NOMO-1 (cell line): ENCODE data around the gene LMAN1.

Source experiments
- DNase-seq, 2 experiments: peaks; one replicate each; lab custom pipeline; 2025; ENCODE audit not compliant: unreplicated experiment in 2 of 2; lab: John Stamatoyannopoulos, UW

Gene LMAN1

GRCh38 chr18:59372975-59373374, 13.9 kb upstream of the LMAN1 start:
- no peak for DNase-seq

DNA sequence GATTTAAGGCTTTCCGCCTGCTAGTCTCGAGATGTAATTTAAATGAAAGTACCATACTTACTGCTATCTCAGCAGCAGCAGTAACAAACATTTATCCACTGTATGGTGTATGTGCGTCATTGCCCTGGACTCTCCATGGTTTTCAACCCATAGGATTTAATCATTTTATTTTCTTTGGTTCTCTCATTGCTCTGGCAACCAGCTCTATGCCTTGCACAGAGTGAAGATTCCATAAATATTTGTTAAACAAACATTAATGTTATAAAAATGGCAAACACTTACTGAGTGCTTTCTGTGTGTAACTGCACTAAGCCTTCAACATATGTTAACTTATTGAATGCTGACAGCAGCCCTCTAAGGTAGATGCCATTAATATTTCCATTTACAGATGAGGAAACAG, 1.3 kb upstream of the LMAN1 start:
- no peak for DNase-seq

DNA sequence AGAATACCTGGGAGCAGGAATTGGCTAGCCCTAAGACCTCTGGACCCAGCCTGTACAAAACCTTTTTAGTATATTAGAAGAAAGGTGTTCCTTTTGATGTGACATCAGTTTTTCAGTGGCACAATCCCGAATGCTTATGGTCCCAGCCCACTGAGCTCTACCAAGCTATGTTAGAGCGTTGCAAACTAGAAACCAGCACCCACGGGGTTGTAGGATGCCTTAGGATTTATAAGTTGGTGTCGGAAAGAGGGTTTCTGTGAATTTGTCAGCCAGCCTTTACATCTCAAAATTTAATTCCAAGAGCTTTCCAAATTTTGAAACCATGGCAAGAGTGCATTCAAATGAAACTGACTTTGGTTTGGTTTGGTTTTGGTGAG, 499 bp upstream of the LMAN1 start:
- no peak for DNase-seq

DNA sequence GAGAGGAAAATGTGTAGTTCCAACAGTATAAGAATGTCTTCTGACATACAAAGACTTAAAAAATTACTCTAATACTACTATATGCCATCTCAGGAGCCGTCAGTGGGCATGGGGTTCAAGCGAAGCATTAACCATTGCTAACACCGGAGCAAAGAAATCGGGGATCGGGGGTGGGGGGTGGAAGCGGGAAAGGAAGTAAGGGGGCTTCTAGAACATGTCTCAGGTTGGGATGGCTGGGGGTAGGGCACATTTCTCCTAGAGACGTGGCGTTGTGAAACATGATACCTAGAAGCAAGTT, 702 bp downstream of the LMAN1 start:
- DNase-seq: no peak

- peak in 1 of 2 experiments; percentile 17 for DNase-seq
These were observed 1.1 kb downstream of the LMAN1 start for GRCh38 chr18:59357928-59358327.

GRCh38 chr18:59354731-59355130, 4.3 kb downstream of the LMAN1 start:
- DNase-seq: no peak

- no peak for DNase-seq
These were observed 5.9 kb downstream of the LMAN1 start for GRCh38 chr18:59353079-59353680.

GRCh38 chr18:59352250-59352855, 6.7 kb downstream of the LMAN1 start:
- no peak for DNase-seq

GRCh38 chr18:59345556-59345955, 13.5 kb downstream of the LMAN1 start:
- DNase-seq: no peak

DNA sequence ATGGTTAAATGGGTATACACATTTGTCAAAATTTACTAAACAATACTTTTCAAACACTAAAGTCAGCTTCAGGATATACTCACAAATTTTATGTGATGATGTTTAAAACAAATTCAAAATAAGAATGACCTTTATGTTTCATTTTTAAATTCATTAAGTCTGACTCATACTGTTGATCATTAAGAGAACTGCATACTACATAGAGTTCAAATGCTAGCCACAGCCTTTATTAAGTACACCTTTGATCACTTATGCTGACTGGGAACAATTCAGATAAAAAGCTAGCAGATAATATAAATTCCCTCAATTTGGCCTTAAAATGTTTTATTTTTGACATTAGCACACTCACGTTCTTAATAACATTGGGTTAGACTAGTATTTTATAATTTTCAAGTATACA, 14.1 kb downstream of the LMAN1 start:
- DNase-seq: no peak

DNA sequence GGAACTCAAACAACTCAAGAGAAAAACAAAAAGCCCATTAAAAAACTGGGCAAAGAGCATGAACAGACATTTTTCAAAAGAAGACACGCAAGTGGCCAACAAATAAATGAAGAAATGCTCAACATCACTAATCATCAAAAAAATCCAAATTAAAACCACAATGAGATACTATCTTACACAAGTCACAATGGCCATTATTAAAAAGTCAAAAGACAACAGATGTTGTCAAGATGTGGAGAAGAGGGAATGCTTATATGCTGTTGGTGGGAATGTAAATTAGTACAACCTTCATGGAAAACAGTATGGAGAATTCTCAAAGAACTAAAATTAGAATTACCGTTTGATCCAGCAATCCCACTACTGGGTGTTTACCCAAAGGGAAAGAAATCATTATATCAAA, 15.1 kb downstream of the LMAN1 start:
- DNase-seq: no peak

DNA sequence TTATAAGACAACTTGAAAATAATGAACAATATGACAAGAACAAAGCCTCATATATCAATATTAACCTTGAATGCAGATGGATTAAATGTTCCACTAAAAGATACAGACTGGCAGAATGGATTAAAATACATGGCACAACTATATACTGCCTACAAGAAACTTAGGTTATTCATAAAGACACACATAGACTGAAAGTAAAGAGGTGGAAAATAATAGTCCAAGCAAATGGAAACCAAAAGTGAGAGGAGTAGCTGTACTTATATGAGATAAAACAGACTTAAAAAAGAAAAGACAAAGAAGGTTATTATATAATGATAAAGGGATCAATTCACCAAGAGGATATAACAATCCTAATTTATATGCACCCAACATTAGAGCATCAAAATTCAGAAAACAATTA, 18.2 kb downstream of the LMAN1 start:
- no peak for DNase-seq

GRCh38 chr18:59340312-59340711, 18.8 kb downstream of the LMAN1 start:
- no peak for DNase-seq

DNA sequence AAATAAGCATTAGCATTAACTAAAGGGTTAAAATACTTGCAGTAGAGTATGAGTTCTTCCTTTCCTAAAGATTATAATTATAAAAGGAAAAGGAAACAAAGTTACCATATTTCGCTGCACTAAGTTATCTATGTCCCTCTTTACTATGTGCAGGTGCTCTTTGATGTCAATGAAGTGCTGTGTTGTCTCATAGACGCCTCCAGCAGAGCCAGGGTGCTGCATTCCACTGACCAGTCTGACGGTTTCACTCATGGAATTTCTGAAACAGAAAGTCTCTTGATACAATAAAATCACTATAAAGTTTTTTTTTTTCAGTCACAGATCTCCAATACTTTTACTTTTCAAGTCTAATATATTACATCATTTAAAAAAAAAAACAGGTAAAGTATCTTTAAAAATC, 26.1 kb downstream of the LMAN1 start:
- no peak for DNase-seq

DNA sequence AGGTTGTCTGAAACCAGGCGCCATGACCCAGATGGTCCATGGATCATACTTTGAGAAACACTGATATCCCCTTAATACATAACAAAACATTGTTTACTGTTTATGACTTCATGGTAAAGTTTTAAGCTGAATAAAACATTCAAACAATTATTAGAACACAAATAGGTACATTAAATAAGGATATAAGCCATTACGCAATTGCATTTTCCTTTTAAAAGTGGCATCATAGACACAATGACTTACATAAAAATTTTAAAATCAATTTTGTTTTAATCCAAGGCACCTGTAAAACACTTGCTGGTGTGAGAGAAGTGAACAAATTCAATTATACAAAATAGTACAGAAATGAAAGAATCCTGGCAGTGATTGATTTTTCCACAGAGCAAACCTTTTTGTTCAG, 30.4 kb downstream of the LMAN1 start:
- no peak for DNase-seq

DNA sequence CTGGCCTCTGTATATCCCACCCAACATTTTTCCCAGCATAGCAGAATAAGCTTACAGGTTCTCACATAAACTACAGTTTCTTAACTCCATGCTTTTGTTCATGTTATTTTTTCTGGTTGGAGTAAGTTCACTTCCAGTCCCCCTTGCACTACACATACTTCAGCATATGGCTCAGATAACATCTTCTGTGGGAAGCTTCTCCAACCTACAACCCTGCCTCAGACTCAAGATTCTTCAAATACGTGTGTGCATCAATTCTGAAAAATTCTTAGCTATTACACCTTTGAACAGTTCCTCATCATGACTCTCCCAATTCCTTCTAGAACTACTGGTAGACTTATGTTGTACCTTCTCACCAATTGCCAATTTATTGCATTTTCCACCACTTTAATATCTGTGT, 33.1 kb downstream of the LMAN1 start:
- DNase-seq: no peak

DNA sequence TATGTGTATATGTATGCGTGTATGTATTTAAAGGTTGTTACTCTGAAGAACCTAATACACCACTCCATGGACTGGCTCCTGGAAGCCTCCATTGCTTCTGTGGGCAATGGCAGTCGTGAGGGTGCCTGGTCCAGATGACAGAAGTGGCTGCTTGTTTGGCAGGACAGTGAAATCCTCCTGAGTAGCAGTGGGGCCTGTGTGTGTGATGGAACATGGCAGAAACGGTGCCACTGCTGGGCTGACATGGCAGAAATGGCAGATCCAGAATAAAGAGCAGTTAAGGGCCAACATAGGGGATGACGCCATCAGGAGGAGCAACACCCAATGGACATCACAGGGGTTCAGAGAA, 34.5 kb downstream of the LMAN1 start:
- no peak for DNase-seq

GRCh38 chr18:59323931-59324622, 35.0 kb downstream of the LMAN1 start:
- DNase-seq: no peak

DNA sequence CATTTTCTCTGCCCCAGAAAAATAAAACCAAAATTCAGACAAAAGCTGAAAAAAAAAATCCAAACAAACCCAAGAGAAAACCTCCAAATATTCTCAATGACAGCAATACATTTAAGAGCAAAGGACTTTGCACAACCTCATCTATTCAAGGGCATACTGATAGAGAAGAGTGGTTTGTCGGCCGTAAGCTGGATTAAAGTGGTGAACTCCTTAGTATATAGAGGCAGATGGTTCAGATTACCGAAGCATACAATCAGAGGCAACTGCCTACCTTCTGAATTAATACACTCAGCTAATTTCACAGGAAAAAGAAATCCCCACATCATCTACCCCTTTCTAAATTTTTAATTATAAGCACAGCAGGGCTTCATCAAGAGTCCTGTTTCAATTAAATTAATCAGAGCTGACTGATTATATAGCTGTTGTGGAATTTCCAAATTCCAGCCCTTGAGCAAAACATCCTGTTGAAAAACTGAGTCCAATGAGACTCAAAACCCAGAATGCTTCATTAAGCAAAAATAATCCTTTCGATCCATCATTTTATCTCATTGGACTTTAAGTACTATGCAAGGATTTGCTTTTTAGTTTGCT, 40.5 kb downstream of the LMAN1 start, which contains the start of gene CPLX4:
Gene CPLX4 (minus strand): TSS at position 190 of the 591 bp plus-strand sequence. CDS start 187 bp downstream, at position 3.
- DNase-seq: no peak

- no peak for DNase-seq
These were observed 47.4 kb downstream of the LMAN1 start for GRCh38 chr18:59311631-59312030.

GRCh38 chr18:59308938-59309260, 50.2 kb downstream of the LMAN1 start:
- no peak for DNase-seq

GRCh38 chr18:59308248-59308937, 50.7 kb downstream of the LMAN1 start:
- peak; percentile 49 to 50 for DNase-seq
